Measurements from ENCODE around the gene GPI. TPM values are rescaled to one million over a fixed set of nuclear protein-coding genes. Genes with fewer than 3 reads are reported as not detected.
"Not testable (repeated sequence)": the region's sequence is repeated elsewhere in the genome, so short reads cannot be mapped to it uniquely, and the experiment has no call there.

The GPI gene
- total RNA-seq, 1 donor from 2014 or later, result 453 TPM

GRCh38 chr19:34387446-34387810 is 22.4 kb downstream of the GPI start:
- TF ChIP-seq CTCF (conservative IDR thresholded peaks at IDR 0.05; ENCODE audit: low read depth, low read length), result no peak
- DNase-seq (ENCODE audit: low read depth), result no peak
- no peak overlapping the region for H3K4me3 ChIP-seq (ENCODE audit: low read depth, low read length)

GRCh38 chr19:34388745-34389144 is 23.7 kb downstream of the GPI start:
- DNase-seq (ENCODE audit: low read depth); H3K4me3 ChIP-seq (ENCODE audit: low read depth, low read length): not testable (repeated sequence)

- DNase-seq (ENCODE audit: low read depth), result no peak
- H3K4me3 ChIP-seq (ENCODE audit: low read depth, low read length), result no peak overlapping the region
- no peak for TF ChIP-seq CTCF (conservative IDR thresholded peaks at IDR 0.05; ENCODE audit: low read depth, low read length)
These were observed 26.8 kb downstream of the GPI start for GRCh38 chr19:34391813-34392212.

GRCh38 chr19:34393031-34393430 is 28.0 kb downstream of the GPI start:
- no peak for TF ChIP-seq CTCF (conservative IDR thresholded peaks at IDR 0.05; ENCODE audit: low read depth, low read length)
- DNase-seq (ENCODE audit: low read depth), result no peak

GRCh38 chr19:34393629-34394028 is 28.6 kb downstream of the GPI start:
- no peak for DNase-seq (ENCODE audit: low read depth)
- no peak overlapping the region for H3K4me3 ChIP-seq (ENCODE audit: low read depth, low read length)
- no peak for TF ChIP-seq CTCF (conservative IDR thresholded peaks at IDR 0.05; ENCODE audit: low read depth, low read length)

More at GRCh38 chr19:34393031-34393430, 28.0 kb downstream of the GPI start:
- H3K4me3 ChIP-seq (ENCODE audit: low read depth, low read length), result no peak overlapping the region

GRCh38 chr19:34397853-34398252 is 32.9 kb downstream of the GPI start:
- no peak overlapping the region for H3K4me3 ChIP-seq (ENCODE audit: low read depth, low read length)
- DNase-seq (ENCODE audit: low read depth), result no peak

GRCh38 chr19:34399886-34400285 is 34.9 kb downstream of the GPI start:
- no peak for DNase-seq (ENCODE audit: low read depth)
- TF ChIP-seq CTCF (conservative IDR thresholded peaks at IDR 0.05; ENCODE audit: low read depth, low read length), result no peak
- no peak overlapping the region for H3K4me3 ChIP-seq (ENCODE audit: low read depth, low read length)

More at GRCh38 chr19:34397853-34398252, 32.9 kb downstream of the GPI start:
- no peak for TF ChIP-seq CTCF (conservative IDR thresholded peaks at IDR 0.05; ENCODE audit: low read depth, low read length)

GRCh38 chr19:34400844-34401243 is 35.8 kb downstream of the GPI start:
- H3K4me3 ChIP-seq (ENCODE audit: low read depth, low read length); DNase-seq (ENCODE audit: low read depth): not testable (repeated sequence)
